Mesendoderm (in vitro differentiated cells): ENCODE results near the gene TNFRSF14.

Source experiments
- DNase-seq: peaks from one replicate; pipeline ENCODE4 v3.0.0; 2013
- H2AK5ac ChIP-seq: 2 replicates; pipeline ENCODE4 v1.6.1; 2013; ENCODE audit warnings: low read length, inconsistent platforms
- H2BK120ac ChIP-seq: 2 replicates; pipeline ENCODE4 v1.6.1; 2013; ENCODE audit warnings: low read depth, mild to moderate bottlenecking, low read length, moderate library complexity, mixed read lengths
- H2BK15ac ChIP-seq: replicated peaks from 2 replicates; pipeline ENCODE4 v1.6.1; 2013; ENCODE audit warnings: low read depth, mild to moderate bottlenecking, moderate library complexity
- H2BK5ac ChIP-seq: 2 replicates; pipeline ENCODE4 v1.6.1; 2013; ENCODE audit warnings: low read length, inconsistent platforms
- H3K18ac ChIP-seq: 2 replicates; pipeline ENCODE4 v1.6.1; 2013; ENCODE audit warnings: mild to moderate bottlenecking, low read length, mixed read lengths
- H3K23ac ChIP-seq: one replicate; pipeline ENCODE4 v1.6.1; 2013; ENCODE audit warnings: low read length
- H3K27ac ChIP-seq: 2 replicates; pipeline ENCODE4 v1.5.1; 2013; ENCODE audit warnings: low read depth, mild to moderate bottlenecking, inconsistent platforms, low read length, moderate library complexity
- H3K27me3 ChIP-seq: 2 replicates; pipeline ENCODE4 v1.6.1; 2013; ENCODE audit warnings: low read length, control low read depth, mild to moderate bottlenecking, inconsistent platforms; ENCODE audit not compliant: insufficient read depth, poor library complexity
- H3K36me3 ChIP-seq: 2 replicates; pipeline ENCODE4 v1.6.1; 2013; ENCODE audit warnings: low read length, inconsistent platforms; ENCODE audit not compliant: control insufficient read depth, insufficient read depth
- H3K4ac ChIP-seq: one replicate; pipeline ENCODE4 v1.6.1; 2013; ENCODE audit warnings: low read depth, mild to moderate bottlenecking, low read length, moderate library complexity
- H3K4me1 ChIP-seq: 2 replicates; pipeline ENCODE4 v1.6.1; 2013; ENCODE audit warnings: low read depth, low read length, inconsistent platforms; ENCODE audit not compliant: control insufficient read depth
- H3K4me2 ChIP-seq: 2 replicates; pipeline ENCODE4 v1.6.1; 2013; ENCODE audit warnings: low read length
- H3K4me3 ChIP-seq: 2 replicates; pipeline ENCODE4 v1.5.1; 2013; ENCODE audit warnings: mild to moderate bottlenecking, low read length
- H3K56ac ChIP-seq: one replicate; pipeline ENCODE4 v1.6.1; 2013; ENCODE audit warnings: low read length
- H3K79me1 ChIP-seq: 2 replicates; pipeline ENCODE4 v1.6.1; 2013; ENCODE audit warnings: low read length, inconsistent platforms
- H3K79me2 ChIP-seq: 2 replicates; pipeline ENCODE4 v1.6.1; 2013; ENCODE audit warnings: mild to moderate bottlenecking, low read length; ENCODE audit not compliant: control insufficient read depth, insufficient read depth
- H3K9ac ChIP-seq: 2 replicates; pipeline ENCODE4 v1.6.1; 2013; ENCODE audit warnings: low read length, inconsistent platforms
- H4K5ac ChIP-seq: one replicate; pipeline ENCODE4 v1.6.1; 2013; ENCODE audit warnings: low read length
- H4K8ac ChIP-seq: one replicate; pipeline ENCODE4 v1.6.1; 2013; ENCODE audit warnings: low read depth, mild to moderate bottlenecking, control low read depth, low read length, moderate library complexity
- WGBS: extraction: QIAGEN DNeasy Blood & Tissue Kit; methylation state at CpG from one replicate; pipeline ENCODE4 v1.1.7; 2013; ENCODE audit warnings: low lambda C conversion rate, missing lambda C conversion rate; ENCODE audit not compliant: insufficient coverage; ENCODE audit errors: extremely low coverage; 5-methylcytosine and 5-hydroxymethylcytosine counted together

Gene TNFRSF14

DNA sequence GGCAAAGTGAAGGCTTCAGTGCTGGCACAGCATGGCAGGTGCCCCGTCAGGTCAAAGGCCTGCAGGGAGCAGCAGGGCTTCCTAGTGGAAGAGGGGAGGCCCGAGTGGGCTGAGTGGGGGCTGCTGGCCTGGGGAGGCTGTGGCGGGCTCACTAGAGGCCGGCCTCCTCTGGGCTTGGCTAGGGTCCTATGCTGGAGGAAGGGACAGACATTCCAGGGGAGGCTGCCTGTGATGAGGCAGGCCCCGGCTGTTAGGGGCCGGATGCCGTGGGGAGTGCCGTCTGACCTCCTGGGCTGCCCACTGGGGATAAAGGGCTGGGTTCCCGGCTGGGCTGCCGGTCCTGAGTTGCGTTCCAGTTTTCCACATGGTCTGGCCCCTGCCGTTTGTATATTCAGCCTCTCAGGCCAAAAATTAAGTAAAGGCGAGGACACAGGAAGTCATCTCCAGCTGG is 51.5 kb downstream of the TNFRSF14 start:
- H3K18ac ChIP-seq: no peak overlapping the region
- no peak overlapping the region for H3K4ac ChIP-seq
- no peak overlapping the region for H4K8ac ChIP-seq
- no peak overlapping the region for H2BK120ac ChIP-seq
- H2AK5ac ChIP-seq: no peak overlapping the region
- no peak overlapping the region for H3K56ac ChIP-seq
- H3K9ac ChIP-seq: no peak overlapping the region
- no peak overlapping the region for H4K5ac ChIP-seq
- no peaks in the 10 kb centered on the region for H3K4me1 ChIP-seq
- no peak overlapping the region for H2BK5ac ChIP-seq
- H3K36me3 ChIP-seq: no peaks in the 10 kb centered on the region
- no peak for DNase-seq
- H3K4me2 ChIP-seq: no peak overlapping the region
- no peak overlapping the region for H2BK15ac ChIP-seq
- H3K27me3 ChIP-seq: no peaks in the 10 kb centered on the region
- WGBS: no CpG with 5 or more reads among the region's 13 CpGs
- H3K27ac ChIP-seq: no peak overlapping the region
- H3K4me3 ChIP-seq: no peak overlapping the region
- no peaks in the 10 kb centered on the region for H3K79me2 ChIP-seq
- no peaks in the 10 kb centered on the region for H3K79me1 ChIP-seq
- H3K23ac ChIP-seq: no peak overlapping the region

DNA sequence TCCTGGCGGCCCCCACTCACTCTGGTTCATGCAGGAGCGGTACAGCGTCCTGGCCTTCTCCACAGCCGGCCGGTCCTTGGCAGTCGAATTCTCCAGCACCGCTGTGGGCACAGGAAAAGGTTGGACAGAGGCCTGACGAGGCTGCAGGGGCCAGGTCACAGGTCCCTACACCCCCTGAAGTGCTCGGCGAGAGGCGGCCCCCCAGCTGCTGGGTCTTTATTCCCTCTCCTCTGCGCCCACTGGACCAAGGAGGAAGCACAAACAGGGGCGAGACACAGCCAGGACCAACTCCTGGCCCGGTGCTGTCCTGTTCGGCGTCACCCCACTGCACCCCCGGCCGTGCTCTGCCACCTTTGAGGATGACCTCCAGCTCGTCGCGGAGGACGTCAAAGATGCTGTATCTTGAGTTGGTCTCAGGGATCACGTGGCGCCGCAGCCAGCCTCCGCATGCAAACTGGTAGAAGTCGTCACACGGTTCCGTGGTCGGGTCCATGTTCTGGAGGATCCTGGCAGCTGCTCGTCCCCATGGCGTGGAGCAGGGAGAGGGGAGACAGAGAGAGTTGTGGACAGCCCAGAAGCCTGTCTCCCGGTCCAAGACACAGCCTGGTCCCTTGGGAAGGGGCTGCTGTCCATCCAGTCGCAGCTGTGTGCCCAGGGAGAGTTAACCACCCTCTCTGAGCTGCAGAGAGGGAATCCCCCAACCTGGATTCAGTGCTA is 53.3 kb downstream of the TNFRSF14 start:
- no peaks in the 10 kb centered on the region for H3K27me3 ChIP-seq

DNA sequence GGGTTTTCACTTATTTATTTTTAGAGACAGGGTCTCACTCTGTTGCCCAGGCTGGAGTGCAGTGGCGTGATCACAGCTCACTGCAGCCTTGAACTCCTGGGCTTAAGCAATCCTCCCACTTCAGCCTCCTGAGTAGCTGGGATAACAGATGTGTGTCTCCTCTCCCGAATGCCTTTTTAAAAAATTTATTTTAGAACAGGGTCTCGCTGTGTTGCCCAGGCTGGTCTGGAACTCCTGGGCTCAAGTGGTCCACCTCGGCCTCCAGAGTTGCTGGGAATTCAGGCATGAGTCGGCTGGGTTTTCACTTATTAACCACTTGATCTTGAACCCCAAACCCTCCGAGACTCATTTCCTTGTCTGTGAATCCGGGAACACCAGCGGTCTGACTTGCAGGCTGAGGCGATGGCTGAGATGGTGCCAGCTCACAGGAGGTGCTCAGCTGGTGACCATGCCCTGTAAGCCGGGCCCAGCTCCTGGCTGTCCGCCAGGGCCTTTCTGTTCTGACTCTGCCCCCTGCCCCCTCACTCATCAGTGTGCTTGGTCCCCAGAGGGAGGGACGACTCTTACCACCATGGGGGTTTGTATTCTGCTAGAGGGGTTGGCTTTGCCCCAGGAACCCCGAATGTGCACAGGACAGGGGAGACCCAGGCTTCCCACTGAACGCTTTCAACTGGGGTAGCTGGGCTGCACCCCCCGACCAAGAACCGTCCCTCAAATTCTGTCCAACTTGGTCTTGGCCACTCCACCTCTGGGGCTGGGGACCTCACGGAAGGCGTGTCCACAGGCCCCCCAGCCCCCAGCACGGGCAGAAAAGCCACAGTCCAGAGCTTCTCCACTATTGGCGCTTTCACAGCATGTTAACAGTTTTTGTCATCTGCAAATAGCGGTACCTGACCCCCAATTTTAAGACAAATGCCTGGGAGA is 54.1 kb downstream of the TNFRSF14 start:
- Histone ChIP-seq H2BK5ac (no peak overlapping the region), H3K9ac (no peak overlapping the region), H3K4ac (no peak overlapping the region), H3K4me2 (no peak overlapping the region), H3K23ac (no peak overlapping the region), H3K4me3 (no peak overlapping the region), H3K4me1 (no peaks in the 10 kb centered on the region), H3K27me3 (no peaks in the 10 kb centered on the region), H2BK15ac (no peak overlapping the region), H3K36me3 (no peaks in the 10 kb centered on the region), H3K56ac (no peak overlapping the region), H4K5ac (no peak overlapping the region), H3K27ac (no peak overlapping the region), H3K79me2 (no peaks in the 10 kb centered on the region), H3K79me1 (no peaks in the 10 kb centered on the region), H2BK120ac (no peak overlapping the region), H4K8ac (no peak overlapping the region), H2AK5ac (no peak overlapping the region), H3K18ac (no peak overlapping the region)
- no peak for DNase-seq
- no CpG with 5 or more reads among the region's 21 CpGs for WGBS

More for the DNA sequence above, 53.3 kb downstream of the TNFRSF14 start:
- Histone ChIP-seq H3K4me1 (no peaks in the 10 kb centered on the region), H3K23ac (no peak overlapping the region), H3K4me3 (no peak overlapping the region), H3K4ac (no peak overlapping the region), H4K8ac (no peak overlapping the region), H3K79me2 (no peaks in the 10 kb centered on the region), H3K79me1 (no peaks in the 10 kb centered on the region), H2BK5ac (no peak overlapping the region), H3K56ac (no peak overlapping the region), H3K36me3 (no peaks in the 10 kb centered on the region), H2BK15ac (no peak overlapping the region), H3K9ac (no peak overlapping the region), H3K18ac (no peak overlapping the region), H3K4me2 (no peak overlapping the region), H3K27ac (no peak overlapping the region), H2AK5ac (no peak overlapping the region), H4K5ac (no peak overlapping the region), H2BK120ac (no peak overlapping the region)
- DNase-seq: no peak
- WGBS: no CpG with 5 or more reads among the region's 34 CpGs

DNA sequence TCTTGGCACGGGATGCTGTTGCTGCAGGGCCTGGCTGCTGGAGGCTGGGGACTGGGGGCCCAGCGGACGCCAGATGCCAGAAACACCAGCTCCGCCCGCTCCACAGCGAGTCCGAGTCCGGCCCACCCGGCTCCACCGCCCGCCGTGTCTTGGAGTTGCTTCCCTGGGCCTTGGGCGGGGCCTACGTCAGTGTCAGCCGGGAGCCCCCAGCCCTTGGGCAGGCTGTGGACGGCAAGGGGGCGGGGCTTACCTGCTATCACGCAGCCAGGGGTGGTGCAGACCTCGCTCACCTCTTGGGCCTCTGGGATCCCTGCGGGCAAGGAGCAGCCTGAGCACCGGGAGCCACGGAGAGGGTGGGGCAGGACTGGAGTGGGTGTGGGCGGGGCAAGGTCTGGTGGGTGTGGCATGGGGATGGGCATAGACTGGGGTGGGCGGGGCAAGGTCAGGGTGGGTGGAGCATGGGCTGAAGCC is 54.9 kb downstream of the TNFRSF14 start:
- H3K79me1 ChIP-seq: no peaks in the 10 kb centered on the region
- peak; percentile 73 for DNase-seq
- H2BK5ac ChIP-seq: no peak overlapping the region
- no peak overlapping the region for H2BK15ac ChIP-seq
- H3K23ac ChIP-seq: no peak overlapping the region
- H3K4me1 ChIP-seq: no peaks in the 10 kb centered on the region
- H4K8ac ChIP-seq: no peak overlapping the region
- H3K9ac ChIP-seq: no peak overlapping the region
- H2AK5ac ChIP-seq: no peak overlapping the region
- no peaks in the 10 kb centered on the region for H3K27me3 ChIP-seq
- no peak overlapping the region for H4K5ac ChIP-seq
- H3K4ac ChIP-seq: no peak overlapping the region
- peak overlapping the region; percentile 34 for H3K56ac ChIP-seq
- no peak overlapping the region for H3K27ac ChIP-seq
- H3K36me3 ChIP-seq: no peaks in the 10 kb centered on the region
- H3K4me2 ChIP-seq: no peak overlapping the region
- H3K4me3 ChIP-seq: no peak overlapping the region
- H2BK120ac ChIP-seq: no peak overlapping the region
- no CpG with 5 or more reads among the region's 24 CpGs for WGBS
- no peak overlapping the region for H3K18ac ChIP-seq
- no peaks in the 10 kb centered on the region for H3K79me2 ChIP-seq

DNA sequence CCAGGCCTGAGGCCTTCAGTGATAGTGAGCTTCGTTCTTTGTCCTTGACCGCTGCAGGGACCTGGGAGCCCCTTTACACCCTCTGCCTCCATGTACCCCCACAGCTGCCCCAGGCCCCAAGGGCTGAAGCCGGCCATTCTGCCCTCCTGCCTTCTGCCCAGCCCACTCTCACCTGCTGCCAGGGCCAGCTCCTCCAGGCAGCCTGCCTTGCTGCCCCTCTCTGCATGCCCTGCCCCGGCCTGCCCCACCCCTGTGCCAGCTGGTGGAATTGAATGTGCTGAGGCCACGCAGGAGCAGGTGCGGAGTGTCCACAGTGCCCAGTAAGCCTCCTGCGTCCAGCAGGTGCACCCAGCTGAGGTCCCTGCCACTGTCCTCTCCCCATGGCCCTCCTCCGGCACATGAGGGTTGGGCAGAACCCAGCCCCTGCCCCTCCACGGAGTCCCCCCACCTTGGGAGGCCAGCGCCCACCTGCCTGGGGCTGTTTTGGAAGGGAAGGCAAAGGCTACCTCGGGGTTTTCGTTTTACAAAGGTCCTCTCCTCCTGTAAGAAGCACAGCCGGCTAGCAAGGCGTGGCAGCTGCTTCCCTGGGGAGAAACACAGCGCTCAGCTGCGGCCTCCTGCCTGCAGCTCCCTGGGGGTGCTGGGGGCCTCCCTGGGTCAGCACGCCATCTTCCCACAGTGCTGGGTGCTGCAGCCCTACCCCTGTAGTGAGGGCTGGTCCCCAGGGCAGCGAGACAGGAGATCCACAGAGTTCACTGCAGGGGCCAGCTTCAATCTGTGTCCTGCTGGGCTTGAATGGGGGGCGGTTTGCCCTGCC is 55.7 kb downstream of the TNFRSF14 start:
- Histone ChIP-seq H4K5ac (no peak overlapping the region), H3K4me3 (no peak overlapping the region), H3K9ac (no peak overlapping the region), H3K56ac (no peak overlapping the region), H4K8ac (no peak overlapping the region), H2BK120ac (no peak overlapping the region), H2BK5ac (no peak overlapping the region), H3K23ac (no peak overlapping the region), H3K27me3 (no peaks in the 10 kb centered on the region), H3K36me3 (no peaks in the 10 kb centered on the region), H3K27ac (no peak overlapping the region), H3K4me1 (no peaks in the 10 kb centered on the region), H2AK5ac (no peak overlapping the region), H3K79me2 (no peaks in the 10 kb centered on the region), H3K4ac (no peak overlapping the region), H3K4me2 (no peak overlapping the region), H3K79me1 (no peaks in the 10 kb centered on the region), H3K18ac (no peak overlapping the region), H2BK15ac (no peak overlapping the region)
- no CpG with 5 or more reads among the region's 19 CpGs for WGBS
- no peak for DNase-seq
